ENCODE measurements around the gene HIF3A.

The HIF3A gene

GRCh38 chr19:46365561-46365960 lies 68.7 kb downstream of the HIF3A start:
- TF ChIP-seq CTCF (IDR thresholded peaks at IDR 0.05; ENCODE audit: extremely low read depth, missing control alignments) = no peak
- DNase-seq (ENCODE audit: low spot score) = no peak

GRCh38 chr19:46366620-46367292 lies 69.9 kb downstream of the HIF3A start:
- no peak for DNase-seq (ENCODE audit: low spot score)
- TF ChIP-seq CTCF (IDR thresholded peaks at IDR 0.05; ENCODE audit: extremely low read depth, missing control alignments) = no peak

GRCh38 chr19:46367426-46367825 lies 70.6 kb downstream of the HIF3A start:
- no peak for TF ChIP-seq CTCF (IDR thresholded peaks at IDR 0.05; ENCODE audit: extremely low read depth, missing control alignments)
- no peak for DNase-seq (ENCODE audit: low spot score)

GRCh38 chr19:46368116-46368515 lies 71.3 kb downstream of the HIF3A start:
- DNase-seq (ENCODE audit: low spot score) = no peak
- TF ChIP-seq CTCF (IDR thresholded peaks at IDR 0.05; ENCODE audit: extremely low read depth, missing control alignments) = no peak

DNA sequence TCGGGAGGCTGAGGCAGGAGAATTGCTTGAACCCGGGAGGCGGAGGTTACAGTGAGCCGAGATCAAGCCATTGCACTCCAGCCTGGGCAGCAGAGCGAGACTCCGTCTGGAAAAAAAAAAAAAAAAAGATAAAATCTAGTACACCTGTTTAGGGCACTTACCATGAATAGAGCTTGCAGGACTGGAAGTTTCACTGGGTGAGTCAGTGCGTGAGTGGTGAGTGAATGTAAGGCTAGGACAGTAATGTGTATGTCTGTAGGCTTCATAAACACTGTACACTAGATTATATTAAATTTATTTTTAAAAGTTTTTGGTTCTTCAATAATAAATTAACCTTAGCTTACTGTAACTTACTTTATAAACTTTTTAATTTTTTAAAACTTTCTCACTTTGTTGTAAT lies 73.0 kb downstream of the HIF3A start:
- TF ChIP-seq CTCF (IDR thresholded peaks at IDR 0.05; ENCODE audit: extremely low read depth, missing control alignments) = no peak
- no peak for DNase-seq (ENCODE audit: low spot score)

- DNase-seq (ENCODE audit: low spot score) = no peak
- no peak for TF ChIP-seq CTCF (IDR thresholded peaks at IDR 0.05; ENCODE audit: extremely low read depth, missing control alignments)
Measured at GRCh38 chr19:46371371-46371901, 74.6 kb downstream of the HIF3A start.

GRCh38 chr19:46372901-46373490 lies 76.2 kb downstream of the HIF3A start:
- DNase-seq (ENCODE audit: low spot score) = no peak
- no peak for TF ChIP-seq CTCF (IDR thresholded peaks at IDR 0.05; ENCODE audit: extremely low read depth, missing control alignments)

Data from GM20000 (cell line).